Stomach (tissue), 9 donors: ENCODE data around the gene RDH8. TPM values are rescaled to one million over a fixed set of nuclear protein-coding genes. Genes with fewer than 3 reads are reported as not detected.

Experiments
- DNase-seq, 2 donors: peaks; one replicate each; pipeline versions ENCODE4 v3.0.0 to v3.0.0-alpha.2; 2013 to 2019
- H3K27ac ChIP-seq, 5 donors: fragments of 200-600 bp in 4 of 5; sonication (generic) in 4 of 5; one replicate each; pipeline ENCODE4 v1.5.1; 2013 to 2019; ENCODE audit warnings: mild to moderate bottlenecking in 1 of 5, moderate library complexity in 1 of 5
- H3K27me3 ChIP-seq, 3 donors: fragments of 200-600 bp; sonication (generic); one replicate each; pipeline ENCODE4 v1.5.1; 2017 to 2019; ENCODE audit warnings: mixed run types in 1 of 3
- H3K36me3 ChIP-seq, 4 donors: fragments of 200-600 bp; sonication (generic); 1 replicate in 3 of 4; 2 replicates in 1 of 4; pipeline ENCODE4 v1.5.1; 2016 to 2019
- H3K4me1 ChIP-seq, 4 donors: fragments of 200-600 bp; sonication (generic); one replicate each; pipeline ENCODE4 v1.5.1; 2016 to 2019
- H3K4me3 ChIP-seq, 4 donors: fragments of 200-600 bp; sonication (generic) in 3 of 4; one replicate each; pipeline ENCODE4 v1.5.1; 2016 to 2019; ENCODE audit warnings: mild to moderate bottlenecking in 1 of 4
- H3K9me3 ChIP-seq, 4 donors: fragments of 200-600 bp; sonication (generic); one replicate each; pipeline ENCODE4 v1.5.1; 2016 to 2019
- EP300 ChIP-seq: sonication (generic); formaldehyde crosslinking; IDR thresholded peaks from one replicate; pipeline ENCODE4 v1.6.1; 2017; ENCODE audit warnings: antibody characterized with exemption
- POLR2A ChIP-seq, 4 donors: fragments of 450-650 bp; IDR thresholded peaks; one replicate each; pipeline ENCODE4 v1.6.1; 2016; ENCODE audit warnings: antibody characterized with exemption in 4 of 4, control low read depth in 2 of 4, mild to moderate bottlenecking in 1 of 4, moderate library complexity in 1 of 4
- POLR2AphosphoS5 ChIP-seq, 3 donors: sonication (generic); formaldehyde crosslinking; IDR thresholded peaks; one replicate each; pipeline ENCODE4 v1.6.1; 2016; ENCODE audit warnings: antibody characterized with exemption in 3 of 3
- WGBS, 5 donors: extraction: QIAGEN DNeasy Blood & Tissue Kit in 3 of 5; methylation state at CpG; one replicate each; pipeline versions ENCODE4 v1.1.5 to v1.1.7; 2013 to 2018; 5-methylcytosine and 5-hydroxymethylcytosine counted together
- intact Hi-C: fragments of 100-400 bp; cut with DNase I; formaldehyde crosslinking; loops from one replicate; pipeline ENCODE4 v1.15.1; 2023; ENCODE audit warnings: low total_unique reads
- polyA plus RNA-seq, 3 donors: library from polyadenylated mRNA; stranded (reverse); fragments of 200-250 nt; gene quantifications; one replicate each; pipeline ENCODE4 v1.2.3, GENCODE V29; 2013
- total RNA-seq, 5 donors: library from RNA; depleted of rRNA; stranded (reverse); fragments of >200 nt; gene quantifications; one replicate each; pipeline versions ENCODE4 v1.1.0 to v1.2.3, GENCODE V29; 2014 to 2016
- TF ChIP-seq, protein P1 (sequence below), 7 experiments: fragments of 450-650 bp in 4 of 7; fragments of 200-600 bp in 3 of 7; sonication (generic) in 3 of 7; IDR thresholded peaks; one replicate each; pipeline ENCODE4 v1.5.1; 2016 to 2019; ENCODE audit warnings: antibody characterized with exemption in 7 of 7, control low read depth in 2 of 7, mild to moderate bottlenecking in 1 of 7
- donor health status: healthy with polysubstance abuse.
- donor health status: Bipolar disorder and iron deficiency.
- donor health status: healthy.

The RDH8 gene
- total and polyA plus RNA-seq, 8 donors, result not detected

DNA sequence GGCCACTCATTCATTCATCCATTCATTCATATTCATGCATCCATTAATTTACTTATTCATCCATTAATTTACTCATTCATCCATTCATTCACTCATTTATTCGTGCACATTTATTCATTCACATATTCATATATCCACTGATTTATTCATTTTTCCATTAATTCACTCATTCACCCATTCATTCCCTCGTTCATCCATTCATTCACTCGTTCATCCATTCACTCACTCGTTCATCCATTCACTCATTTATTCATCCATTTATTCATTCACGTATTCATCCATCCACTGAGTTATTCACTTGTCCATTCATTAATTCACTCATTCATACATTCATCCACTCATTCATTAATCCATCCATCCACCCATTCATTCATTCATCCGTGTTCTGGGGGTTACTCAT, 41.2 kb upstream of the RDH8 start:
- WGBS, 5 donors, result 85 to 88% (median 87%) methylated on average over 6 of the region's 6 CpGs
- intact Hi-C loops, result no loop called here
- H3K4me3 ChIP-seq, result no peak overlapping the region

DNA sequence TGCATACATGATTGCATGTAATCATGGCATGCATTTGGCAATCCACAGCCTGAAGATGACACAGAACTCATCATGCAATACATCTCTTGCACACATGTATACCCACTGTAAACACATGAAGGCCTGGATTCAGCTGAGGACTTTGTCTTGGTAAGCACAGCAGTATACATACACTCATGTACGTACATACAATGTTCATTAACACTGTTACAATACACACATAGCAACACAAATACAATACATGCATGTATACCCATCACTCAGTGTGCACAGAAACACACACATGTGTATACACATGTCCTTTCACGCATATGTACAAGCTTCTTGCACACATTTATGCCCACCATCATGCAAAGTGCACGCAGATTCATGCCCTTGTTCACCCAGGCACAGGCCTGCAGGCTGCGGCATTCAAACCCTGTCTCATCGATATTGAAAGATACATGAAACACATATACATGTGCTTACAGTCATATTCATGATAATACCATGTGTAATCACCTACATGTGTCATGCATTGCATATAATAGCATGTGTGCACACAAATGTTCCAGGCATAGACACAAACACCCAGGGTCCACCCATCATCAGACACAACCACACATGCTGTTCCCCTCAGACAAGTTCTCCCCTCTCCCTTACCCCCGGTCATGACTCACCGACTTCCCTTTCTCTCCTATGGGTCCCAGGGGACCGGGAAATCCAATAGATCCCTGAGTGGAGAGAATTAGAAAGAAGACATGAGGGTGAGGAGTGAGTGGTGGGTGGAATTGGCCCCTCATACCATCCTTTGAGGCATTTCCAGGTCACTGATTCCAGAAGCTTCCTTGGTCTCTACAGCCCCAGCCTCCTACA, 31.6 kb upstream of the RDH8 start:
- WGBS, 5 donors, result 79 to 93% (median 85%) methylated on average over 8 of the region's 8 CpGs
- Histone ChIP-seq H3K27me3 (peaks cover 0 to 17% (median 4%) of the 10 kb centered on the region in 3 donors), H3K4me3 (no peak overlapping the region), H3K36me3 (peaks cover 0 to 43% (median 21%) of the 10 kb centered on the region in 4 donors), H3K27ac (no peak overlapping the region), H3K9me3 (no peaks in the 10 kb centered on the region), H3K4me1 (no peaks in the 10 kb centered on the region)
- DNase-seq, result no peak
- intact Hi-C loops, result no loop called here
- TF ChIP-seq, protein P1, sequence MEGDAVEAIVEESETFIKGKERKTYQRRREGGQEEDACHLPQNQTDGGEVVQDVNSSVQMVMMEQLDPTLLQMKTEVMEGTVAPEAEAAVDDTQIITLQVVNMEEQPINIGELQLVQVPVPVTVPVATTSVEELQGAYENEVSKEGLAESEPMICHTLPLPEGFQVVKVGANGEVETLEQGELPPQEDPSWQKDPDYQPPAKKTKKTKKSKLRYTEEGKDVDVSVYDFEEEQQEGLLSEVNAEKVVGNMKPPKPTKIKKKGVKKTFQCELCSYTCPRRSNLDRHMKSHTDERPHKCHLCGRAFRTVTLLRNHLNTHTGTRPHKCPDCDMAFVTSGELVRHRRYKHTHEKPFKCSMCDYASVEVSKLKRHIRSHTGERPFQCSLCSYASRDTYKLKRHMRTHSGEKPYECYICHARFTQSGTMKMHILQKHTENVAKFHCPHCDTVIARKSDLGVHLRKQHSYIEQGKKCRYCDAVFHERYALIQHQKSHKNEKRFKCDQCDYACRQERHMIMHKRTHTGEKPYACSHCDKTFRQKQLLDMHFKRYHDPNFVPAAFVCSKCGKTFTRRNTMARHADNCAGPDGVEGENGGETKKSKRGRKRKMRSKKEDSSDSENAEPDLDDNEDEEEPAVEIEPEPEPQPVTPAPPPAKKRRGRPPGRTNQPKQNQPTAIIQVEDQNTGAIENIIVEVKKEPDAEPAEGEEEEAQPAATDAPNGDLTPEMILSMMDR (IDR thresholded peaks at IDR 0.05), result no peak
- no peak for TF ChIP-seq POLR2AphosphoS5 (IDR thresholded peaks at IDR 0.05)
- TF ChIP-seq POLR2A (IDR thresholded peaks at IDR 0.05), result no peak
- no peak for TF ChIP-seq EP300

More for the DNA sequence above, 41.2 kb upstream of the RDH8 start:
- Histone ChIP-seq H3K27me3 (peaks cover 0 to 29% (median 6%) of the 10 kb centered on the region in 3 donors), H3K4me1 (no peaks in the 10 kb centered on the region), H3K36me3 (peaks cover 0 to 26% (median 13%) of the 10 kb centered on the region in 4 donors), H3K9me3 (no peaks in the 10 kb centered on the region), H3K27ac (no peak overlapping the region)
- no peak for DNase-seq
- no peak for TF ChIP-seq POLR2A (IDR thresholded peaks at IDR 0.05)
- TF ChIP-seq, protein P1 (IDR thresholded peaks at IDR 0.05), result no peak
- TF ChIP-seq EP300, result no peak
- no peak for TF ChIP-seq POLR2AphosphoS5 (IDR thresholded peaks at IDR 0.05)

DNA sequence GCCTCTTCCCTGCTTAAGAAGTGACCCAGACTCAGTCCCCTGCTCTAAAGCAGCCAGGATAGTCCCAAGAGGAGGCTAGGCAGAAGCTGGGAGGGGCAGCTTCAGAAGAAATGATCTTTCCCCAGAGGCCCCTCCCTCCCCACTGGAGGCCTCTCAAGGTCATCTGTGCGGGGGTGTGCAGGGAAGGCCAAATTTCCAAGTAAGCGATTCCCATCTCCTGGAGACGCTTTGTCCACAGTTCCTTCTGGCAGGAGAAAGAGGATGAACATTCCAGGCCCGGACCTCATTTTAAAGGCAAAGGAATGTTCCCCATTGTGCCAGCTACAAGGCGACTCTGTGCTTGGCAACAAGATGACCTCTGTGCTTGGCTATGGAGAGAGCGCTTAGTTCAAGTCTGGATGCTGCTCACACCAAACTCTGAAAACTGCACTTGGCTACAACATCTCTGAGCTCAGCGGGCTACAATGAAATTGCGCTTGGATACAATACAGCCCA, 26.4 kb upstream of the RDH8 start:
- no peak for TF ChIP-seq EP300
- TF ChIP-seq, protein P1 (IDR thresholded peaks at IDR 0.05), result no peak
- WGBS, 5 donors, result 39 to 49% (median 46%) methylated on average over 6 to 8 of the region's 8 CpGs
- Histone ChIP-seq H3K27ac (peak overlapping the region in 1 of 5 donors; percentile 42), H3K27me3 (peaks cover 0 to 21% (median 4%) of the 10 kb centered on the region in 3 donors), H3K4me3 (no peak overlapping the region), H3K36me3 (peaks cover 0 to 10% (median 5%) of the 10 kb centered on the region in 4 donors), H3K9me3 (no peaks in the 10 kb centered on the region), H3K4me1 (no peaks in the 10 kb centered on the region)
- intact Hi-C loops, result no loop called here
- peak in 1 of 2 donors; percentile 70 for DNase-seq

DNA sequence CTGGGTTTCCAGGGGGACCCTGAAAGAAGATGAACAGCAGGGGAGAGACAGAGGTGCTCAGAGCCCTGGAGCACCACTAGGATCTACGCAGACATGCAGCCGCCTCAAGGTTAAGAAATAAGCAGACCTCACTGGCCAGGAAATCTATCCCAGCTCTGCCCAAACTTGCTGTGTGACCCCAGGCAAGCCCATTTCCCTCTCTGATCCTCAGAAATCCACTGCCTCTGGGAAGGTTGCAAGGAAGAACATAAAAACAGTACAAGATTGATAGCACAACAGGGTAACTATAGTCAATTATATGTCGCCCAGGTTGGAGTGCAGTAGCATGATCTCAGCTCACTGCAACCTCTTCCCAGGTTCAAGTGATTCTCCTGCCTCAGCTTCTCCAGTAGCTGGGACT, 23.8 kb upstream of the RDH8 start:
- no peak for DNase-seq
- H3K27ac ChIP-seq, result no peak overlapping the region
- 80 to 97% (median 94%) methylated on average over 3 of the region's 3 CpGs for WGBS, 5 donors
- H3K4me3 ChIP-seq, result no peak overlapping the region
- H3K27me3 ChIP-seq, result peaks cover 0 to 36% (median 8%) of the 10 kb centered on the region in 3 donors
- peaks cover 0 to 24% (median 5%) of the 10 kb centered on the region in 4 donors for H3K36me3 ChIP-seq
- TF ChIP-seq POLR2A (IDR thresholded peaks at IDR 0.05), result no peak
- TF ChIP-seq EP300, result no peak
- no peak for TF ChIP-seq POLR2AphosphoS5 (IDR thresholded peaks at IDR 0.05)
- TF ChIP-seq, protein P1 (IDR thresholded peaks at IDR 0.05), result no peak
- no peaks in the 10 kb centered on the region for H3K4me1 ChIP-seq
- intact Hi-C loops, result no loop called here
- no peaks in the 10 kb centered on the region for H3K9me3 ChIP-seq
